Hepatocyte (in vitro differentiated cells): Measurements from ENCODE around the gene ZNF41. TPM values are rescaled to one million over a fixed set of nuclear protein-coding genes. Genes with fewer than 3 reads are reported as not detected.
"Not testable (repeated sequence)": the region's sequence is repeated elsewhere in the genome, so short reads cannot be mapped to it uniquely, and the experiment has no call there.

Source experiments
- DNase-seq: peaks from one replicate; pipeline ENCODE4 v3.0.0-alpha.2; 2016; ENCODE audit warnings: low spot score
- H2AFZ ChIP-seq: fragments of 200-600 bp; sonication (generic); 2 replicates; pipeline ENCODE4 v1.6.0; 2016; ENCODE audit warnings: antibody characterized with exemption, mild to moderate bottlenecking
- H3K27ac ChIP-seq: fragments of 200-600 bp; sonication (generic); 2 replicates; pipeline ENCODE4 v1.5.1; 2016; ENCODE audit warnings: mild to moderate bottlenecking
- H3K27me3 ChIP-seq: fragments of 200-600 bp; sonication (generic); 2 replicates; pipeline ENCODE4 v1.6.1; 2016
- H3K36me3 ChIP-seq: fragments of 200-600 bp; sonication (generic); replicated peaks from 2 replicates; pipeline ENCODE4 v1.5.1; 2016; ENCODE audit warnings: low read depth; ENCODE audit not compliant: insufficient read depth
- H3K4me1 ChIP-seq: fragments of 200-600 bp; sonication (generic); 2 replicates; pipeline ENCODE4 v1.5.1; 2016; ENCODE audit warnings: mild to moderate bottlenecking, moderate library complexity; ENCODE audit not compliant: insufficient read depth
- H3K4me2 ChIP-seq: fragments of 200-600 bp; sonication (generic); 2 replicates; pipeline ENCODE4 v1.6.0; 2016
- H3K4me3 ChIP-seq: fragments of 200-600 bp; sonication (generic); 2 replicates; pipeline ENCODE4 v1.5.1; 2016; ENCODE audit warnings: mild to moderate bottlenecking
- H3K79me2 ChIP-seq: fragments of 200-600 bp; sonication (generic); 2 replicates; pipeline ENCODE4 v1.6.0; 2017; ENCODE audit warnings: mild to moderate bottlenecking
- H3K9me2 ChIP-seq: fragments of 200-600 bp; sonication (generic); replicated peaks from 2 replicates; pipeline ENCODE4 v1.6.0; 2017; ENCODE audit warnings: mild to moderate bottlenecking; ENCODE audit not compliant: insufficient read depth
- H3K9me3 ChIP-seq: fragments of 200-600 bp; sonication (generic); 2 replicates; pipeline ENCODE4 v1.5.1; 2016; ENCODE audit warnings: low read depth, mild to moderate bottlenecking
- H4K20me1 ChIP-seq: fragments of 200-600 bp; sonication (generic); 2 replicates; pipeline ENCODE4 v1.6.0; 2016; ENCODE audit warnings: mild to moderate bottlenecking; ENCODE audit not compliant: insufficient read depth, poor library complexity, severe bottlenecking
- CTCF ChIP-seq: fragments of 200-600 bp; sonication (generic); IDR thresholded peaks from 2 replicates; pipeline ENCODE4 v1.5.1; 2016; ENCODE audit warnings: antibody characterized with exemption, mild to moderate bottlenecking; ENCODE audit not compliant: poor library complexity
- EZH2 ChIP-seq: fragments of 200-600 bp; sonication (generic); IDR thresholded peaks from 2 replicates; pipeline ENCODE4 v1.6.1; 2016; ENCODE audit warnings: antibody characterized with exemption, mild to moderate bottlenecking, borderline replicate concordance
- EZH2phosphoT487 ChIP-seq: fragments of 200-600 bp; sonication (generic); IDR thresholded peaks from one replicate; pipeline ENCODE4 v1.6.1; 2018; ENCODE audit warnings: antibody characterized with exemption, mild to moderate bottlenecking, low read depth, moderate library complexity; ENCODE audit not compliant: unreplicated experiment, severe bottlenecking
- WGBS: methylation state at CpG from one replicate; pipeline ENCODE4 v1.1.6; 2016; ENCODE audit warnings: low lambda C conversion rate; ENCODE audit errors: missing lambda C conversion rate; 5-methylcytosine and 5-hydroxymethylcytosine counted together
- polyA plus RNA-seq: library from polyadenylated mRNA; unstranded; fragments of >200 nt; fragmentation: Nextera tagmentation; extraction: Ambion mirVana; gene quantifications from 2 replicates; pipeline ENCODE4 v1.2.1, GENCODE V29; 2016
- total RNA-seq: library from RNA; depleted of rRNA; stranded (reverse); fragments of >200 nt; gene quantifications from 2 replicates; pipeline ENCODE4 v1.2.3, GENCODE V29; 2014

The ZNF41 gene
- total and polyA plus RNA-seq, 2 experiments from 2014 or later, result 2.2 to 4.3 TPM

- 69% methylated on average over 2 of the region's 2 CpGs for WGBS
- no peak for DNase-seq
- TF ChIP-seq CTCF (peak; percentile 44), EZH2 (no peak), EZH2phosphoT487 (no peak)
- no peaks in the 10 kb centered on the region for H3K4me1 ChIP-seq
- no peaks in the 10 kb centered on the region for H3K9me2 ChIP-seq
- no peaks in the 10 kb centered on the region for H3K9me3 ChIP-seq
- H3K79me2 ChIP-seq, result no peaks in the 10 kb centered on the region
- H3K4me3 ChIP-seq, result no peak overlapping the region
- H2AFZ ChIP-seq, result no peak overlapping the region
- no peak overlapping the region for H3K4me2 ChIP-seq
- no peaks in the 10 kb centered on the region for H4K20me1 ChIP-seq
- no peaks in the 10 kb centered on the region for H3K27me3 ChIP-seq
- H3K36me3 ChIP-seq, result no peaks in the 10 kb centered on the region
- no peak overlapping the region for H3K27ac ChIP-seq
Observed at GRCh38 chrX:47497271-47497888, 14.4 kb upstream of the ZNF41 start.

- not testable (repeated sequence) for H3K4me3 ChIP-seq, H3K4me1 ChIP-seq, H3K36me3 ChIP-seq, H3K27ac ChIP-seq, DNase-seq, H3K9me2 ChIP-seq, H3K9me3 ChIP-seq, H2AFZ ChIP-seq, H4K20me1 ChIP-seq, H3K27me3 ChIP-seq, H3K79me2 ChIP-seq, H3K4me2 ChIP-seq
- WGBS, result 77% methylated on average over 4 of the region's 4 CpGs
Observed at GRCh38 chrX:47492133-47492532, 9.1 kb upstream of the ZNF41 start.

GRCh38 chrX:47489507-47490275, 6.7 kb upstream of the ZNF41 start:
- peaks cover 24% of the 10 kb centered on the region for H3K79me2 ChIP-seq
- H3K4me1 ChIP-seq, result peaks cover 6% of the 10 kb centered on the region
- no peak overlapping the region for H3K27ac ChIP-seq
- H3K27me3 ChIP-seq, result no peaks in the 10 kb centered on the region
- no peak overlapping the region for H2AFZ ChIP-seq
- no peaks in the 10 kb centered on the region for H3K9me2 ChIP-seq
- no peak overlapping the region for H3K4me3 ChIP-seq
- no peak for TF ChIP-seq EZH2phosphoT487
- TF ChIP-seq CTCF, result no peak
- TF ChIP-seq EZH2, result no peak
- DNase-seq, result no peak
- no peaks in the 10 kb centered on the region for H4K20me1 ChIP-seq
- H3K9me3 ChIP-seq, result no peaks in the 10 kb centered on the region
- H3K4me2 ChIP-seq, result no peak overlapping the region
- 74% methylated on average over 6 of the region's 6 CpGs for WGBS
- no peaks in the 10 kb centered on the region for H3K36me3 ChIP-seq

GRCh38 chrX:47484885-47485284, 1.9 kb upstream of the ZNF41 start:
- Histone ChIP-seq H4K20me1 (no peaks in the 10 kb centered on the region), H3K4me1 (peaks cover 6% of the 10 kb centered on the region), H3K36me3 (no peaks in the 10 kb centered on the region), H3K27ac (peak overlapping the region; percentile 19), H3K9me2 (no peaks in the 10 kb centered on the region), H3K4me2 (peak overlapping the region; percentile 74), H3K79me2 (peaks cover 46% of the 10 kb centered on the region), H3K27me3 (no peaks in the 10 kb centered on the region), H3K9me3 (no peaks in the 10 kb centered on the region), H2AFZ (no peak overlapping the region), H3K4me3 (peak overlapping the region; percentile 12)
- no peak for DNase-seq
- 71% methylated on average over 2 of the region's 2 CpGs for WGBS
- TF ChIP-seq EZH2phosphoT487 (no peak), EZH2 (no peak), CTCF (no peak)
